Measurements from ENCODE around the gene MCC.

The MCC gene

DNA sequence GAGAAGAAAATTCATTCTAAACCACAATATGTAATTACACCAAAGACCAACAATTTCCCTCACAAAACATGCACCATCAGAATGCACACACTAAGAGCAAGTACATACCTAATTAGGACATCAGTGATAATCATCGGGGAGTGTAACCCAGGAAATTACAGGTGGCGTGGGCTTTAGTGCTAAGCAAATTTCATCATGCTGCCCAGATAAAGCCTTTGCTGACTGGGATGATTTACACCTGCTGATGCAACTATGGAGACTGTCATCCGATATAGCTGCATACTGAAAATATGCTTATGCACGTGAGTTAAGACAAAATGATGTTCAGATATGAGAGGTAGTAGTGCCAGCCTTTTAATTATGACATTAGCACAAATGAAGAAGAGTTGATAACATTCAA is 388.4 kb downstream of the MCC start:
- H3K27me3 Mint-ChIP-seq, result no peaks in the 10 kb centered on the region
- H3K9me3 Mint-ChIP-seq, result no peaks in the 10 kb centered on the region
- ATAC-seq, result no peak
- no peak overlapping the region for H3K4me3 Mint-ChIP-seq
- no peaks in the 10 kb centered on the region for H3K36me3 Mint-ChIP-seq
- H3K27ac Mint-ChIP-seq, result no peak overlapping the region
- no peaks in the 10 kb centered on the region for H3K4me1 Mint-ChIP-seq

GRCh38 chr5:113098378-113098777 is 389.9 kb downstream of the MCC start:
- H3K27ac Mint-ChIP-seq, result no peak overlapping the region
- no peaks in the 10 kb centered on the region for H3K27me3 Mint-ChIP-seq
- no peaks in the 10 kb centered on the region for H3K36me3 Mint-ChIP-seq
- H3K4me3 Mint-ChIP-seq, result no peak overlapping the region
- H3K4me1 Mint-ChIP-seq, result no peaks in the 10 kb centered on the region
- no peak for ATAC-seq
- no peaks in the 10 kb centered on the region for H3K9me3 Mint-ChIP-seq

DNA sequence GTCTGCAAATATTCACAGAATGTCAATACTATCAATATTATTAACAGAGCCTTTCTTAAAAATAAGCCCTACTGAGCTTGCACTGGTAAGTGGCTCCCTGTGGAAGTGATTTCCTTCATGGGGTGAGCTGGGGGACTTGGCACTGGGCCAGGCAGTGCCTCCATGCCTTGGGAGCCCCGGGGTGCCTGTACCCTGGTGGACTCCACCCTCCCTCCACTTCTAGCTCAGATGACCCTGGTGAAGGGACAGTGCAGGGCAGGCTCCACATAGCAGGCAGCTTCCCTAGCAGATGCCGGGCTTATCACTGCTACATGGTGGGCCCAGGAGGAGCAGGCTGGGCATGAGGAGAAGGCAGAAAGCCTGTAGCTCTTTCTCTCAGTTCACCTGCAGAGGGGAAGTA is 392.4 kb downstream of the MCC start:
- Mint-ChIP-seq H3K27ac (no peak overlapping the region), H3K4me3 (no peak overlapping the region), H3K4me1 (no peaks in the 10 kb centered on the region), H3K36me3 (no peaks in the 10 kb centered on the region), H3K27me3 (no peaks in the 10 kb centered on the region), H3K9me3 (no peaks in the 10 kb centered on the region)
- ATAC-seq, result no peak

- H3K36me3 Mint-ChIP-seq, result no peaks in the 10 kb centered on the region
- no peaks in the 10 kb centered on the region for H3K4me1 Mint-ChIP-seq
- no peak overlapping the region for H3K27ac Mint-ChIP-seq
- no peak for ATAC-seq
- H3K4me3 Mint-ChIP-seq, result no peak overlapping the region
- H3K27me3 Mint-ChIP-seq, result peaks cover 18% of the 10 kb centered on the region
- H3K9me3 Mint-ChIP-seq, result no peaks in the 10 kb centered on the region
These were observed 394.7 kb downstream of the MCC start for GRCh38 chr5:113093558-113093957.

- H3K27me3 Mint-ChIP-seq, result peaks cover 18% of the 10 kb centered on the region
- no peaks in the 10 kb centered on the region for H3K36me3 Mint-ChIP-seq
- ATAC-seq, result no peak
- no peak overlapping the region for H3K27ac Mint-ChIP-seq
- no peak overlapping the region for H3K4me3 Mint-ChIP-seq
- H3K9me3 Mint-ChIP-seq, result no peaks in the 10 kb centered on the region
- no peaks in the 10 kb centered on the region for H3K4me1 Mint-ChIP-seq
These were observed 395.6 kb downstream of the MCC start for GRCh38 chr5:113092683-113093082.

DNA sequence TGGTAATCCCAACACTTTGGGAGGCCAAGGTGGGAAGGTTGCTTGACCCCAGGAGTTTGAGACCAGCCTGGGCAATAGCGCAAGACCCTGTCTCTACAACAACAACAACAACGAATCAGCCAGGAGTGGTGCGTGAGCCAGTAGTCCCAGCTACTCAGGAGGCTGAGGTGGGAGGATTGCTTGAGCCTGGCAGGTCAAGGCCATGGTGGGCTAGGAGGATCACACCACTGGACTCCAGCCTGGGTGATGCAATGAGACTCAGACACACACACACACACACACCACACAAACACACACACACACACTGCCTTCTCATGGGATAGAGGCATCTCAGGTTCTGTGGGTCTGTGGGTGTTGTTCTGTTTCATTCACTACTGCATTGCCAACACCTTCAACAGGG is 396.6 kb downstream of the MCC start:
- Mint-ChIP-seq H3K4me3 (no peak overlapping the region), H3K9me3 (no peaks in the 10 kb centered on the region), H3K36me3 (no peaks in the 10 kb centered on the region), H3K27me3 (peaks cover 18% of the 10 kb centered on the region), H3K4me1 (no peaks in the 10 kb centered on the region), H3K27ac (no peak overlapping the region)
- ATAC-seq, result no peak

- Mint-ChIP-seq H3K36me3 (no peaks in the 10 kb centered on the region), H3K27ac (no peak overlapping the region), H3K9me3 (no peaks in the 10 kb centered on the region), H3K4me3 (no peak overlapping the region), H3K27me3 (peaks cover 28% of the 10 kb centered on the region), H3K4me1 (no peaks in the 10 kb centered on the region)
- no peak for ATAC-seq
These were observed 397.7 kb downstream of the MCC start for GRCh38 chr5:113090336-113091106.

DNA sequence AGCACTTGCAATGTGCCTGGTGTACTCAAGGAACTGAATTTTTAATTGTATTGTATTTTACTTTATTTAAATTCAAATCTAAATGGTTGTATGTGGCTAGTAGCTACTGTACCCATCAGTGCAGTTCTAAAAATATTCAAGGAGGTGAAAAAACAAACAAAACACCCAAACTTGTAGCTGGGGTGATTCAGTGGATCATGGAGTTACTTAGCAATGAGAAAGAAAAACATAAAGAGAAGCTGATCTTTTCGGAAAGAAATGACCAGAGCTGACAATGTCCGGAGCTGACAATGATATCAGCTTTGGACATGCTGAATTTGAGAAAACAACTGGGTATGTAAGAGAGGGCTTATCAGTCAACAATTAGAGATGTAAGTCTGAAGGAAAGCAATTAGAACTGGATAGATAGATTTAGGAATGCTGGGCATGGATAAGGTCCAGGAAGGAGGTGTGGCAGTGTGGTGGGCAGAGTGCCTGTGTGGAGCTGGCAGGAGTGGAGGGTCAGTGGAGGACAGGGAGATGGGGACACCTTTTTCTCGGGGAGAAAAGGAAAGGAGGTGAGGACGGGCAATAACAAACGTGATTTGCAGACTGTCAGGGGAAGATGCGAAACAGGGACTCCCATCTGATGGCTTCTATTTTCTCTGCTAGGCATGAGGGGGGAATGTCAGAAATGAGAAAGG is 398.5 kb downstream of the MCC start:
- H3K9me3 Mint-ChIP-seq, result no peaks in the 10 kb centered on the region
- no peak for ATAC-seq
- H3K27ac Mint-ChIP-seq, result no peak overlapping the region

GRCh38 chr5:113087976-113088514 is 400.2 kb downstream of the MCC start:
- ATAC-seq, result no peak
- Mint-ChIP-seq H3K27me3 (peaks cover 28% of the 10 kb centered on the region), H3K4me3 (no peak overlapping the region), H3K9me3 (no peaks in the 10 kb centered on the region), H3K4me1 (no peaks in the 10 kb centered on the region), H3K36me3 (no peaks in the 10 kb centered on the region), H3K27ac (no peak overlapping the region)

More for the DNA sequence above, 398.5 kb downstream of the MCC start:
- Mint-ChIP-seq H3K4me3 (no peak overlapping the region), H3K36me3 (no peaks in the 10 kb centered on the region), H3K27me3 (peaks cover 28% of the 10 kb centered on the region), H3K4me1 (no peaks in the 10 kb centered on the region)

DNA sequence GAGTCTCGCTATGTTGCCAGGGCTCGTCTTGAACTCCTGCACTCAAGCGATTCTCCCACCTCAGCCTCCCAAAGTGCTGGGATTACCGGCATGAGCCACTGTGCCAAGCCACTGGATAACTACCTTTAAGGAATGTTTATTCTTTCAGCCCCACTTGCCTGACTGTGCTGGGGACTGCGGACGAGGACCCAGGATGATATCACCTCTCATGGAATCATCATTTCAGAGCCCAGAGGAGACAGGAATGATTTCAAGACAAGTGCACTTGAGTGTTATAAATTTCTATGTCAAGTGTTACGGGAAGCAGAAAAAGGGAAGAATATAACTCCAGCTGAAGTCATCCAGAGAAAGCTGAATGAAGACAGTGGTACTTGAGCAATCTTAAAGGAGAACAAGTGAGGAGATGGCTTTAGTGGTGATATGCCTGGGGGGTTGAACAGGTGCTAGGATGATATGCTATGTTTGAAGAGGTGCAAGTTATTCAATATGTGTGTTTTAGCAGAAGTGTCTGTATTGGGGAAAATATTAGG is 402.3 kb downstream of the MCC start:
- Mint-ChIP-seq H3K27me3 (peaks cover 35% of the 10 kb centered on the region), H3K9me3 (no peaks in the 10 kb centered on the region), H3K27ac (no peak overlapping the region), H3K4me1 (no peaks in the 10 kb centered on the region), H3K4me3 (no peak overlapping the region), H3K36me3 (no peaks in the 10 kb centered on the region)
- ATAC-seq, result no peak

- ATAC-seq, result no peak
- Mint-ChIP-seq H3K27ac (no peak overlapping the region), H3K4me3 (no peak overlapping the region), H3K9me3 (no peaks in the 10 kb centered on the region), H3K36me3 (no peaks in the 10 kb centered on the region), H3K4me1 (no peaks in the 10 kb centered on the region), H3K27me3 (peaks cover 31% of the 10 kb centered on the region)
These were observed 403.2 kb downstream of the MCC start for GRCh38 chr5:113085084-113085414.

DNA sequence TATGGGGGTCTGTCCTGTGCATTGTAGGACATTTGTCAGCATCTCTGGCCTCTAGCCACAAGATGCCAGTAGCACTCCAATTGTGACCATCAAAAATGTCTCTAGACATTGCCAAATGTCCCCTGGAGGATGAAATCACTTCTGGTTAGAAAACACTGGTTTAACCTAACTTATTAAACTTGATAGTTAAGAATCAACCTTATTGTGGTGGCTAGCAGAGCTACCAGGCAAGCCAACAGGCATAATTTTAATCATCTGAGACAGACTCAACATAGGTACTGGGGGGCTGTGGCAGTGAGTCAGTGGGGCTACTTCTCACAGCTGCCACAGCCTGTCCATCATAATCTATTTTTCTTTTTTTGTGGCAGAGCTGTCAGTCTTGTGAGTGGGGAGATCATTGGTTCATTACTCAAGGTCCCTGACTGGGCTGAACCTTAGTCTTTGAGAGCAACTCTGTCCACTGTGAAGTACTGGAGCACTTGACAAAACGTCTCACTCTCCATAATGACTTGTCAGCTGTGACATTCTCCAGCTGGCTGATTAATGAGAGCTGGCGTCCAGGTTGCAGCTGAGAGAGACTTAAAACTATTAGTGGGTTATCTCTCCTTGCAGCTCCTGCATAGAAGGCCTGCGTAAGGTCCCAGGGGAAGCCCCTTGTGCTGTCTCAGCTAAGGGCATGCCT is 403.7 kb downstream of the MCC start:
- peaks cover 26% of the 10 kb centered on the region for H3K27me3 Mint-ChIP-seq
- H3K9me3 Mint-ChIP-seq, result no peaks in the 10 kb centered on the region
- no peak overlapping the region for H3K27ac Mint-ChIP-seq
- peak; percentile 14 for ATAC-seq
- H3K4me1 Mint-ChIP-seq, result no peaks in the 10 kb centered on the region
- no peaks in the 10 kb centered on the region for H3K36me3 Mint-ChIP-seq
- H3K4me3 Mint-ChIP-seq, result no peak overlapping the region

GRCh38 chr5:113083481-113083880 is 404.8 kb downstream of the MCC start:
- Mint-ChIP-seq H3K27me3 (peaks cover 16% of the 10 kb centered on the region), H3K27ac (no peak overlapping the region), H3K36me3 (no peaks in the 10 kb centered on the region), H3K4me1 (no peaks in the 10 kb centered on the region), H3K9me3 (peaks cover 7% of the 10 kb centered on the region), H3K4me3 (no peak overlapping the region)
- no peak for ATAC-seq

GRCh38 chr5:113082547-113082905 is 405.7 kb downstream of the MCC start:
- no peak for ATAC-seq
- Mint-ChIP-seq H3K27ac (no peak overlapping the region), H3K9me3 (peaks cover 7% of the 10 kb centered on the region), H3K4me3 (no peak overlapping the region), H3K36me3 (no peaks in the 10 kb centered on the region), H3K27me3 (peaks cover 16% of the 10 kb centered on the region), H3K4me1 (no peaks in the 10 kb centered on the region)

GRCh38 chr5:113081881-113082546 is 406.2 kb downstream of the MCC start:
- no peaks in the 10 kb centered on the region for H3K36me3 Mint-ChIP-seq
- H3K27me3 Mint-ChIP-seq, result peaks cover 16% of the 10 kb centered on the region
- ATAC-seq, result no peak
- H3K9me3 Mint-ChIP-seq, result peaks cover 7% of the 10 kb centered on the region
- no peak overlapping the region for H3K4me3 Mint-ChIP-seq
- H3K4me1 Mint-ChIP-seq, result no peaks in the 10 kb centered on the region
- no peak overlapping the region for H3K27ac Mint-ChIP-seq
